Spleen (tissue), 11 donors: ENCODE measurements around the gene PLG. TPM values are rescaled to one million over a fixed set of nuclear protein-coding genes. Genes with fewer than 3 reads are reported as not detected.

Experiments
- DNase-seq: peaks from one replicate; pipeline ENCODE4 v3.0.0-alpha.2; 2020
- H3K27ac ChIP-seq, 8 donors: fragments of 200-600 bp; sonication (generic) in 7 of 8; 1 replicate in 4 of 8; 2 replicates in 4 of 8; pipeline versions ENCODE4 v1.5.0 to v1.8.0; 2016 to 2021; ENCODE audit warnings: inconsistent platforms in 4 of 8, mild to moderate bottlenecking in 4 of 8, moderate library complexity in 1 of 8
- H3K27me3 ChIP-seq, 7 donors: fragments of 200-600 bp; sonication (generic) in 6 of 7; replicated peaks in 1 of 7; 1 replicate in 4 of 7; 2 replicates in 3 of 7; pipeline versions ENCODE4 v1.5.0 to v1.8.0; 2016 to 2021; ENCODE audit warnings: inconsistent platforms in 3 of 7, mild to moderate bottlenecking in 1 of 7
- H3K36me3 ChIP-seq, 6 donors: fragments of 200-600 bp; sonication (generic) in 5 of 6; 1 replicate in 4 of 6; 2 replicates in 2 of 6; pipeline versions ENCODE4 v1.5.0 to v1.8.0; 2016 to 2021; ENCODE audit warnings: inconsistent platforms in 2 of 6
- H3K4me1 ChIP-seq, 6 donors: fragments of 200-600 bp; sonication (generic) in 5 of 6; 1 replicate in 3 of 6; 2 replicates in 3 of 6; pipeline versions ENCODE4 v1.5.0 to v1.8.0; 2016 to 2021; ENCODE audit warnings: inconsistent platforms in 3 of 6
- H3K4me3 ChIP-seq, 8 donors: fragments of 200-600 bp; sonication (generic) in 7 of 8; 1 replicate in 4 of 8; 2 replicates in 4 of 8; pipeline versions ENCODE4 v1.5.0 to v1.8.0; 2016 to 2021; ENCODE audit warnings: inconsistent platforms in 4 of 8, mild to moderate bottlenecking in 4 of 8, moderate library complexity in 2 of 8
- H3K9me3 ChIP-seq, 8 donors: fragments of 200-600 bp; sonication (generic) in 7 of 8; 1 replicate in 4 of 8; 2 replicates in 4 of 8; pipeline versions ENCODE4 v1.5.0 to v1.8.0; 2016 to 2021; ENCODE audit warnings: inconsistent platforms in 4 of 8
- POLR2A ChIP-seq, 3 donors: fragments of 450-650 bp; IDR thresholded peaks; one replicate each; pipeline ENCODE4 v1.5.1; 2017; ENCODE audit warnings: antibody characterized with exemption in 3 of 3, mild to moderate bottlenecking in 1 of 3
- POLR2AphosphoS5 ChIP-seq, 3 donors: sonication (generic); formaldehyde crosslinking; IDR thresholded peaks; one replicate each; pipeline ENCODE4 v1.5.1; 2017; ENCODE audit warnings: antibody characterized with exemption in 3 of 3
- WGBS, 5 donors: extraction: QIAGEN DNeasy Blood & Tissue Kit in 3 of 5; methylation state at CpG; one replicate each; pipeline versions ENCODE4 v1.1.5 to v1.1.7; 2013 to 2018; 5-methylcytosine and 5-hydroxymethylcytosine counted together
- intact Hi-C: fragments of 100-400 bp; cut with DNase I; formaldehyde crosslinking; loops from one replicate; pipeline ENCODE4 v1.15.0; 2023; ENCODE audit warnings: low total_unique reads
- polyA plus RNA-seq, 3 donors: library from polyadenylated mRNA; stranded (reverse); fragments of 200-250 nt; gene quantifications; one replicate each; pipeline ENCODE4 v1.2.1, GENCODE V29; 2013
- total RNA-seq, 7 donors: library from RNA; depleted of rRNA in 3 of 7; stranded (reverse); fragments of >200 nt in 3 of 7; fragmentation: NEBNext Ultra II Directional in 4 of 7; extraction: Animal tissue kit (Norgen Biotek cat#: 25700) in 4 of 7; gene quantifications; one replicate each; pipeline versions ENCODE4 v1.1.0 to v1.2.1, GENCODE V29; 2016 to 2021
- TF ChIP-seq, protein P1 (sequence below), 11 experiments: fragments of 200-600 bp in 7 of 11; fragments of 450-650 bp in 4 of 11; sonication (generic) in 4 of 11; IDR thresholded peaks in 8 of 11; conservative IDR thresholded peaks in 3 of 11; 1 replicate in 7 of 11; 2 replicates in 4 of 11; pipeline versions ENCODE4 v1.4.0 to v1.8.0; 2016 to 2021; ENCODE audit warnings: antibody characterized with exemption in 11 of 11, inconsistent platforms in 4 of 11, mild to moderate bottlenecking in 1 of 11
- donor health status: healthy with polysubstance abuse.
- donor health status: DM: no; HTN: no; CAD: no; lungs with moderate emphysema.
- donor health status: DM: no; HTN: no; CAD: no.
- donor health status: Bipolar disorder and iron deficiency.
- donor health status: healthy.
- donor health status: DM: no; HTN: no; CAD: no.
- donor health status: DM: yes; HTN: yes; CAD: no.

PLG gene
- total and polyA plus RNA-seq, 10 donors: 0.46 to 0.57 TPM; not detected in 8

DNA sequence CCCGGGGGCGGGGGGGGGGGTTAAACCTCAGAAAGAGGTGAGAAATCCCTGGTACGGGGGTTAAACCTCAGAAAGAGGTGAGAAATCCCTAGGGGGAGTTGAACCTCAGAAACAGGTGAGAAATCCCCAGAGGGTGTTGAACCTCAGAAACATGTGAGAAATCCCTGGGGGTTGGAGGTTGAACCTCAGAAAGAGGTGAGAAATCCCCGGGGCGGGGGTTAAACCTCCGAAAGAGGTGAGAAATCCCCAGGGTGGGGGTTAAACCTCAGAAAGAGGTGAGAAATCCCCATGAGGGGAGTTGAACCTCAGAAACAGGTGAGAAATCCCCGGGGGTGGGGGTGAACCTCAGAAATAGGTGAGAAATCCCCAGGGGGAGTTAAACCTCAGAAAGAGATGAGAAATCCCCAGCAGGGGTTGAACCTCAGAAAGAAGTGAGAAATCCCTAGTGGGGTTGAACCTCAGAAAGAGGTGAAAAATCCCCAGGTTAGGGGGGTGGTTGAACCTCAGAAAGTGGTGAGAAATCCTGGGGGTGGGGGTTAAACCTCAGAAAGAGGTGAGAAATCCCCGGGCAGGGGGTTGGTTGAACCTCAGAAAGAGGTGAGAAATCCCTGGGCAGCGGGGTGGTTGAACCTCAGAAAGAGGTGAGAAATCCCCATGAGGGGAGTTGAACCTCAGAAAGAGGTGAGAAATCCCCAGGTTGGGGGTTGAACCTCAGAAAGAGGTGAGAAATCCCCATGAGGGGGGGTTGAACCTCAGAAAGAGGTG lies 87.4 kb downstream of the PLG start:
- H3K27me3 ChIP-seq: no peaks in the 10 kb centered on the region
- H3K9me3 ChIP-seq: peaks cover 0 to 3% (median 0%) of the 10 kb centered on the region in 8 donors
- H3K4me3 ChIP-seq: no peak overlapping the region
- DNase-seq: no peak
- intact Hi-C loops: no loop called here
- 52 to 77% (median 64%) methylated on average over 7 to 9 of the region's 9 CpGs for WGBS, 5 donors
- H3K4me1 ChIP-seq: no peaks in the 10 kb centered on the region
- TF ChIP-seq POLR2AphosphoS5 (IDR thresholded peaks at IDR 0.05) (no peak), POLR2A (IDR thresholded peaks at IDR 0.05) (no peak)
- TF ChIP-seq, protein P1, sequence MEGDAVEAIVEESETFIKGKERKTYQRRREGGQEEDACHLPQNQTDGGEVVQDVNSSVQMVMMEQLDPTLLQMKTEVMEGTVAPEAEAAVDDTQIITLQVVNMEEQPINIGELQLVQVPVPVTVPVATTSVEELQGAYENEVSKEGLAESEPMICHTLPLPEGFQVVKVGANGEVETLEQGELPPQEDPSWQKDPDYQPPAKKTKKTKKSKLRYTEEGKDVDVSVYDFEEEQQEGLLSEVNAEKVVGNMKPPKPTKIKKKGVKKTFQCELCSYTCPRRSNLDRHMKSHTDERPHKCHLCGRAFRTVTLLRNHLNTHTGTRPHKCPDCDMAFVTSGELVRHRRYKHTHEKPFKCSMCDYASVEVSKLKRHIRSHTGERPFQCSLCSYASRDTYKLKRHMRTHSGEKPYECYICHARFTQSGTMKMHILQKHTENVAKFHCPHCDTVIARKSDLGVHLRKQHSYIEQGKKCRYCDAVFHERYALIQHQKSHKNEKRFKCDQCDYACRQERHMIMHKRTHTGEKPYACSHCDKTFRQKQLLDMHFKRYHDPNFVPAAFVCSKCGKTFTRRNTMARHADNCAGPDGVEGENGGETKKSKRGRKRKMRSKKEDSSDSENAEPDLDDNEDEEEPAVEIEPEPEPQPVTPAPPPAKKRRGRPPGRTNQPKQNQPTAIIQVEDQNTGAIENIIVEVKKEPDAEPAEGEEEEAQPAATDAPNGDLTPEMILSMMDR (IDR thresholded peaks at IDR 0.05 in 8 of 11, conservative IDR thresholded peaks at IDR 0.05 in 3 of 11): no peak
- H3K36me3 ChIP-seq: no peaks in the 10 kb centered on the region
- H3K27ac ChIP-seq: no peak overlapping the region

GRCh38 chr6:160790028-160790792 lies 88.2 kb downstream of the PLG start:
- Histone ChIP-seq H3K4me1 (no peaks in the 10 kb centered on the region), H3K4me3 (no peak overlapping the region), H3K27ac (no peak overlapping the region), H3K36me3 (no peaks in the 10 kb centered on the region), H3K9me3 (peaks cover 0 to 3% (median 0%) of the 10 kb centered on the region in 8 donors), H3K27me3 (no peaks in the 10 kb centered on the region)
- TF ChIP-seq POLR2A (IDR thresholded peaks at IDR 0.05) (no peak), POLR2AphosphoS5 (IDR thresholded peaks at IDR 0.05) (no peak)
- TF ChIP-seq, protein P1 (IDR thresholded peaks at IDR 0.05 in 8 of 11, conservative IDR thresholded peaks at IDR 0.05 in 3 of 11): no peak
- DNase-seq: no peak
- WGBS, 5 donors: 37 to 50% (median 46%) methylated on average over 7 of the region's 7 CpGs
- intact Hi-C loops: no loop called here

DNA sequence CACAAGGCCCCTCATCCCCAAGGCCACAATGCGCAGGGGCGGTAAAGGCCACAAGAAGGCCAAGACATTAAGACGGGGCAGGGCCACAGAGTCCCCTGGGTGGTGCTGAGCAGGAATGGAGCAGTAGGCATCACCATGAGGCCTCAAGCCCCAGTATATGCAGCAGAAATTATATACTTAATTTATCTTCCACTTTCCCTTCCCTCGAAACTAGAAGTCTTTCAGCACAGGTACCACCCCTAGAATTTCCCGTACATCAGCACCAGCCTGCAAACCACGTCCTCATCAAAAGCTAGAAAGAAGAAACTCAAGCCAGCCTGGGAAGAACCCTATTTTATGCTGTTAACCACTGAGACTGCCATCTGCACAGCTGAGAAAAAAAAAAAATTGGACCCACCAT lies 89.4 kb downstream of the PLG start:
- H3K27ac ChIP-seq: no peak overlapping the region
- no peak for DNase-seq
- WGBS, 5 donors: 61 to 83% (median 79%) methylated on average over 6 of the region's 6 CpGs
- H3K36me3 ChIP-seq: no peaks in the 10 kb centered on the region
- no peaks in the 10 kb centered on the region for H3K4me1 ChIP-seq
- H3K4me3 ChIP-seq: no peak overlapping the region
- H3K27me3 ChIP-seq: no peaks in the 10 kb centered on the region
- intact Hi-C loops: no loop called here
- no peak for TF ChIP-seq POLR2AphosphoS5 (IDR thresholded peaks at IDR 0.05)
- TF ChIP-seq, protein P1 (IDR thresholded peaks at IDR 0.05 in 8 of 11, conservative IDR thresholded peaks at IDR 0.05 in 3 of 11): no peak
- no peak for TF ChIP-seq POLR2A (IDR thresholded peaks at IDR 0.05)
- peaks cover 0 to 5% (median 1%) of the 10 kb centered on the region in 8 donors for H3K9me3 ChIP-seq

- intact Hi-C loops: no loop called here
- TF ChIP-seq, protein P1 (IDR thresholded peaks at IDR 0.05 in 8 of 11, conservative IDR thresholded peaks at IDR 0.05 in 3 of 11): no peak
- TF ChIP-seq POLR2A (IDR thresholded peaks at IDR 0.05) (no peak), POLR2AphosphoS5 (IDR thresholded peaks at IDR 0.05) (no peak)
- no peak overlapping the region for H3K27ac ChIP-seq
- WGBS, 5 donors: 84 to 89% (median 86%) methylated on average over 3 of the region's 3 CpGs
- no peak for DNase-seq
- H3K27me3 ChIP-seq: no peaks in the 10 kb centered on the region
- H3K4me1 ChIP-seq: no peaks in the 10 kb centered on the region
- H3K36me3 ChIP-seq: no peaks in the 10 kb centered on the region
- H3K4me3 ChIP-seq: no peak overlapping the region
- peaks cover 0 to 8% (median 3%) of the 10 kb centered on the region in 8 donors for H3K9me3 ChIP-seq
Measured at GRCh38 chr6:160791981-160792418, 90.0 kb downstream of the PLG start.
